ENCODE results near the gene MFAP2.

Gene MFAP2

GRCh38 chr1:17005365-17005740, 24.9 kb upstream of the MFAP2 start:
- DNase-seq = no peak

GRCh38 chr1:17004466-17005364, 24.3 kb upstream of the MFAP2 start:
- DNase-seq = no peak

GRCh38 chr1:17002524-17002902, 22.1 kb upstream of the MFAP2 start:
- DNase-seq = no peak

- no peak for DNase-seq
Observed at GRCh38 chr1:17001760-17002523, 21.5 kb upstream of the MFAP2 start.

GRCh38 chr1:16999863-17000262, 19.4 kb upstream of the MFAP2 start:
- no peak for DNase-seq

GRCh38 chr1:16998589-16998988, 18.2 kb upstream of the MFAP2 start:
- DNase-seq = no peak

- no peak for DNase-seq
Observed at GRCh38 chr1:16996845-16997244, 16.4 kb upstream of the MFAP2 start.

- no peak for DNase-seq
Observed at GRCh38 chr1:16993521-16994038, 13.2 kb upstream of the MFAP2 start.

GRCh38 chr1:16992675-16993074, 12.3 kb upstream of the MFAP2 start:
- no peak for DNase-seq

- no peak for DNase-seq
Observed at GRCh38 chr1:16992102-16992501, 11.7 kb upstream of the MFAP2 start.

- DNase-seq = no peak
Observed at GRCh38 chr1:16991571-16991970, 11.2 kb upstream of the MFAP2 start.

- DNase-seq = no peak
Observed at GRCh38 chr1:16989676-16990391, 9.4 kb upstream of the MFAP2 start.

- DNase-seq = no peak
Observed at GRCh38 chr1:16988210-16988609, 7.8 kb upstream of the MFAP2 start.

- no peak for DNase-seq
Observed at GRCh38 chr1:16986962-16987361, 6.5 kb upstream of the MFAP2 start.

GRCh38 chr1:16986560-16986959, 6.1 kb upstream of the MFAP2 start:
- no peak for DNase-seq

- no peak for DNase-seq
Observed at GRCh38 chr1:16986113-16986512, 5.7 kb upstream of the MFAP2 start.

GRCh38 chr1:16984717-16985116, 4.3 kb upstream of the MFAP2 start:
- DNase-seq = no peak

- no peak for DNase-seq
Observed at GRCh38 chr1:16983649-16984048, 3.2 kb upstream of the MFAP2 start.

GRCh38 chr1:16982902-16983301, 2.5 kb upstream of the MFAP2 start:
- DNase-seq = no peak

- DNase-seq = no peak
Observed at GRCh38 chr1:16981269-16981849, 939 bp upstream of the MFAP2 start.

GRCh38 chr1:16979475-16980327, 719 bp downstream of the MFAP2 start:
- no peak for DNase-seq
